ENCODE measurements around the gene ZNF582.

ZNF582 gene

GRCh38 chr19:56403764-56404704 lies 10.7 kb upstream of the ZNF582 start, which contains the start of gene ZNF583:
ZNF583 (plus strand) TSS chr19:56404332; CDS start chr19:56407115, 2,783 bp downstream.
- TF ChIP-seq, protein P1, sequence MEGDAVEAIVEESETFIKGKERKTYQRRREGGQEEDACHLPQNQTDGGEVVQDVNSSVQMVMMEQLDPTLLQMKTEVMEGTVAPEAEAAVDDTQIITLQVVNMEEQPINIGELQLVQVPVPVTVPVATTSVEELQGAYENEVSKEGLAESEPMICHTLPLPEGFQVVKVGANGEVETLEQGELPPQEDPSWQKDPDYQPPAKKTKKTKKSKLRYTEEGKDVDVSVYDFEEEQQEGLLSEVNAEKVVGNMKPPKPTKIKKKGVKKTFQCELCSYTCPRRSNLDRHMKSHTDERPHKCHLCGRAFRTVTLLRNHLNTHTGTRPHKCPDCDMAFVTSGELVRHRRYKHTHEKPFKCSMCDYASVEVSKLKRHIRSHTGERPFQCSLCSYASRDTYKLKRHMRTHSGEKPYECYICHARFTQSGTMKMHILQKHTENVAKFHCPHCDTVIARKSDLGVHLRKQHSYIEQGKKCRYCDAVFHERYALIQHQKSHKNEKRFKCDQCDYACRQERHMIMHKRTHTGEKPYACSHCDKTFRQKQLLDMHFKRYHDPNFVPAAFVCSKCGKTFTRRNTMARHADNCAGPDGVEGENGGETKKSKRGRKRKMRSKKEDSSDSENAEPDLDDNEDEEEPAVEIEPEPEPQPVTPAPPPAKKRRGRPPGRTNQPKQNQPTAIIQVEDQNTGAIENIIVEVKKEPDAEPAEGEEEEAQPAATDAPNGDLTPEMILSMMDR (IDR thresholded peaks at IDR 0.05; ENCODE audit: low read depth, low read length, missing control alignments), result no peak
- in situ Hi-C loops (cut with HindIII; ENCODE audit: low sequenced_read_pairs), result no loop called here
- peak within 1 kb of the TSS; percentile 84 for H3K4me3 ChIP-seq (ENCODE audit: low read depth, low read length)
- peak; percentile 95 for DNase-seq (ENCODE audit: low read depth)

- peak overlapping the region; percentile 84 for H3K4me3 ChIP-seq (ENCODE audit: low read depth, low read length)
- in situ Hi-C loops (cut with HindIII; ENCODE audit: low sequenced_read_pairs), result no loop called here
- TF ChIP-seq, protein P1 (IDR thresholded peaks at IDR 0.05; ENCODE audit: low read depth, low read length, missing control alignments), result no peak
- DNase-seq (ENCODE audit: low read depth), result no peak
Observed at GRCh38 chr19:56403261-56403660, 9.9 kb upstream of the ZNF582 start.

- in situ Hi-C loops (cut with HindIII; ENCODE audit: low sequenced_read_pairs), result no loop called here
- TF ChIP-seq, protein P1 (IDR thresholded peaks at IDR 0.05; ENCODE audit: low read depth, low read length, missing control alignments), result no peak
- no peak for DNase-seq (ENCODE audit: low read depth)
- no peak overlapping the region for H3K4me3 ChIP-seq (ENCODE audit: low read depth, low read length)
Observed at GRCh38 chr19:56400485-56400884, 7.2 kb upstream of the ZNF582 start.

GRCh38 chr19:56398809-56399208 lies 5.5 kb upstream of the ZNF582 start:
- in situ Hi-C loops (cut with HindIII; ENCODE audit: low sequenced_read_pairs), result no loop called here
- TF ChIP-seq, protein P1 (IDR thresholded peaks at IDR 0.05; ENCODE audit: low read depth, low read length, missing control alignments), result no peak
- no peak overlapping the region for H3K4me3 ChIP-seq (ENCODE audit: low read depth, low read length)
- DNase-seq (ENCODE audit: low read depth), result no peak

- no peak for DNase-seq (ENCODE audit: low read depth)
Observed at GRCh38 chr19:56383826-56384605, 9.3 kb downstream of the ZNF582 start.

More at GRCh38 chr19:56383826-56384605, 9.3 kb downstream of the ZNF582 start:
- in situ Hi-C loops (cut with HindIII; ENCODE audit: low sequenced_read_pairs), result no loop called here
- H3K4me3 ChIP-seq (ENCODE audit: low read depth, low read length), result no peak overlapping the region
- TF ChIP-seq, protein P1 (IDR thresholded peaks at IDR 0.05; ENCODE audit: low read depth, low read length, missing control alignments), result no peak

Measured in astrocyte of the cerebellum (primary cell).